NK-92 treated with Interleukin-12 subunit alpha and Interleukin-12 subunit beta, amount 100 ng/mL, for 24 hours (cell line): ENCODE data around the gene SETD4.
"Not testable (repeated sequence)": the region's sequence is repeated elsewhere in the genome, so short reads cannot be mapped to it uniquely, and the experiment has no call there.

Experiments used
- DNase-seq: peaks from one replicate; lab custom pipeline; 2025; lab: John Stamatoyannopoulos, UW

Gene SETD4

GRCh38 chr21:36077758-36078157 lies 17.4 kb upstream of the SETD4 start:
- DNase-seq = no peak

GRCh38 chr21:36076878-36077655 lies 16.7 kb upstream of the SETD4 start:
- DNase-seq = no peak

GRCh38 chr21:36075953-36076352 lies 15.6 kb upstream of the SETD4 start:
- no peak for DNase-seq

- no peak for DNase-seq
Observed at GRCh38 chr21:36075171-36075570, 14.8 kb upstream of the SETD4 start.

GRCh38 chr21:36073911-36074310 lies 13.6 kb upstream of the SETD4 start:
- DNase-seq = not testable (repeated sequence)

- DNase-seq = no peak
Observed at GRCh38 chr21:36073181-36073580, 12.9 kb upstream of the SETD4 start.

GRCh38 chr21:36072453-36073162 lies 12.3 kb upstream of the SETD4 start:
- DNase-seq = no peak

- DNase-seq = no peak
Observed at GRCh38 chr21:36070999-36071398, 10.7 kb upstream of the SETD4 start.

GRCh38 chr21:36069713-36070583 lies 9.6 kb upstream of the SETD4 start, which contains the start of gene CBR1:
CBR1 (plus strand) TSS chr21:36070024; CDS start chr21:36070116, 92 bp downstream.
- DNase-seq = peak; percentile 76

- DNase-seq = no peak
Observed at GRCh38 chr21:36068748-36069398, 8.5 kb upstream of the SETD4 start.

- no peak for DNase-seq
Observed at GRCh38 chr21:36065497-36066036, 5.2 kb upstream of the SETD4 start.

GRCh38 chr21:36064085-36064460 lies 3.7 kb upstream of the SETD4 start:
- DNase-seq = no peak

GRCh38 chr21:36063375-36064084 lies 3.2 kb upstream of the SETD4 start:
- DNase-seq = no peak

GRCh38 chr21:36061445-36061844 lies 1.1 kb upstream of the SETD4 start:
- no peak for DNase-seq

GRCh38 chr21:36059823-36060158 lies 535 bp downstream of the SETD4 start:
- DNase-seq = no peak

GRCh38 chr21:36055551-36055950 lies 4.8 kb downstream of the SETD4 start:
- DNase-seq = no peak

GRCh38 chr21:36053715-36054062 lies 6.6 kb downstream of the SETD4 start:
- no peak for DNase-seq

- DNase-seq = no peak
Observed at GRCh38 chr21:36052860-36053714, 7.2 kb downstream of the SETD4 start.

- DNase-seq = no peak
Observed at GRCh38 chr21:36048357-36048756, 12.0 kb downstream of the SETD4 start.

GRCh38 chr21:36047139-36047538 lies 13.2 kb downstream of the SETD4 start:
- DNase-seq = no peak
